IPS DF 19.7 (cell line): ENCODE results near the gene GABPA.

Experiments
- DNase-seq: peaks from one replicate; pipeline ENCODE4 v3.0.0-alpha.2; 2013; ENCODE audit warnings: low read depth, low spot score

GABPA gene

GRCh38 chr21:25809013-25809412, 74.2 kb downstream of the GABPA start:
- no peak for DNase-seq

- DNase-seq: no peak
Measured at GRCh38 chr21:25811186-25811585, 76.4 kb downstream of the GABPA start.

DNA sequence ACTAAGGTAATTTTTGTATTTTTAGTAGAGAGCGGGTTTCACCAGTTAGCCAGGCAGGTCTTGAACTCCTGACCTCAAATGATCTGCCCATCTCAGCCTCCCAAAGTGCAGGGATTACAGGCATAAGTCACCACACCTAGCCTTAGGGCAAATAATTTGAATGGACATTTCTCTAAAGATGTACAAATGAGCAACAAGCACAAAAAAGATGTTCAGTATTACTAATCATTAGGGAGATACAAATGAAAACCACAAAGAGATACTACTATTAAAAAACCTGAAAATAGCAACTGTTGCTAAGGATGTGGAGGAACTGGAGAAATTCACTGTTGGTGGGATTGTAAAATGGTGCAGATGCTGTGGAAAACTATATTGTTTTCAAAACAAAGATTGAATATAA, 79.1 kb downstream of the GABPA start:
- DNase-seq: no peak

GRCh38 chr21:25818121-25818520, 83.3 kb downstream of the GABPA start:
- DNase-seq: no peak

GRCh38 chr21:25818551-25818950, 83.8 kb downstream of the GABPA start:
- no peak for DNase-seq
